ENCODE data around the gene CDH4. TPM values are rescaled to one million over a fixed set of nuclear protein-coding genes. Genes with fewer than 3 reads are reported as not detected.

Gene CDH4
- total RNA-seq, 1 donor from 2014 or later: 12.1 TPM

- no peak for FAIRE-seq
- no peak overlapping the region for H3K4me3 ChIP-seq (ENCODE audit: low read depth, low read length)
- DNase-seq (ENCODE audit: low read depth): no peak
- H3K36me3 ChIP-seq (ENCODE audit: control insufficient read depth, insufficient read depth, low read length): no peaks in the 10 kb centered on the region
- no peaks in the 10 kb centered on the region for H3K27me3 ChIP-seq (ENCODE audit: control insufficient read depth, insufficient read depth, low read length)
- TF ChIP-seq CTCF (IDR thresholded peaks at IDR 0.05; ENCODE audit: insufficient read depth, low read length, severe bottlenecking): no peak
Observed at GRCh38 chr20:61904456-61904855, 652.4 kb downstream of the CDH4 start.

GRCh38 chr20:61905781-61906523 is 653.9 kb downstream of the CDH4 start:
- no peak for TF ChIP-seq CTCF (IDR thresholded peaks at IDR 0.05; ENCODE audit: insufficient read depth, low read length, severe bottlenecking)
- FAIRE-seq (no peak), DNase-seq (ENCODE audit: low read depth) (no peak)
- Histone ChIP-seq H3K4me3 (ENCODE audit: low read depth, low read length) (no peak overlapping the region), H3K27me3 (ENCODE audit: control insufficient read depth, insufficient read depth, low read length) (no peaks in the 10 kb centered on the region), H3K36me3 (ENCODE audit: control insufficient read depth, insufficient read depth, low read length) (no peaks in the 10 kb centered on the region)

DNA sequence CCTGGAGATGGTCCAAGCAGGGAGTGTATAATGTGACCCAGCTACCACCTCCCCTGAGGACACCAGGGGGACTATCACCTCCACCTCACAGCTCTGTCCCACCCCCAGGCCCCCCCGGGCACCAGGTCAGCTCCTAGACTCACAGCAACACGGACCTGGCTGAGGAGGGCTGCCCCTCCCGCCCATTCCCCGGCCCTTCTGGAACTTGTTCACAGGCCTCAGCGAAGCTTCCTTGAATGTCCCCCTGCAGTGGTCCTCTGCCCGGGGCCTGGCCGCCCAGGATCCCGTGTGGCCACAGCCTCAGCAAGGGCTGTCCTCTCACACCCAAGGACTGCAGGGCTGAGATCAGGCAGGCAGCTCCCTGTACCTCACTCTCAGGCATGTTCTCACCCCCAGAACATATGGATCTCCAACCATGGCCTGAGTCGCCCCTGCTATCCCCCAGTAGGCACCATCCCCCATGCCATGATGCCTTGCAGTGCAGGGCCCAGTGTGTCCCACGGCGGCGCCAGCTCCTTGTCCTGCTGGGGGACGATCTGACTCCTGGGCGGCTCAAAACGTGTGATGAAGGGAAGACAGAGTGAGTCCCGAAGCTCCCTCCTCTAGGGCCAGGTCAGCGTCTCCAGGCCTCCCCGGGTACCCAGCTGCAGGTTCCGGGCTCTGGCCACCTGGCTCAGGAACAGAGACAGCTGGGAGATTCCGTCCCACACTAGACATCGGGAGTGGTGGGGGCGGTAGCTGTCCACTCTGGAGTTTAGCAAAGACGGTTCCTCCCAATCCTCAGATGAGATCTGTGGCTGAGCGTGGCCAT is 655.2 kb downstream of the CDH4 start:
- TF ChIP-seq CTCF (IDR thresholded peaks at IDR 0.05; ENCODE audit: insufficient read depth, low read length, severe bottlenecking): no peak
- DNase-seq (ENCODE audit: low read depth) (no peak), FAIRE-seq (no peak)
- H3K27me3 ChIP-seq (ENCODE audit: control insufficient read depth, insufficient read depth, low read length): no peaks in the 10 kb centered on the region
- no peak overlapping the region for H3K4me3 ChIP-seq (ENCODE audit: low read depth, low read length)
- H3K36me3 ChIP-seq (ENCODE audit: control insufficient read depth, insufficient read depth, low read length): no peaks in the 10 kb centered on the region

DNA sequence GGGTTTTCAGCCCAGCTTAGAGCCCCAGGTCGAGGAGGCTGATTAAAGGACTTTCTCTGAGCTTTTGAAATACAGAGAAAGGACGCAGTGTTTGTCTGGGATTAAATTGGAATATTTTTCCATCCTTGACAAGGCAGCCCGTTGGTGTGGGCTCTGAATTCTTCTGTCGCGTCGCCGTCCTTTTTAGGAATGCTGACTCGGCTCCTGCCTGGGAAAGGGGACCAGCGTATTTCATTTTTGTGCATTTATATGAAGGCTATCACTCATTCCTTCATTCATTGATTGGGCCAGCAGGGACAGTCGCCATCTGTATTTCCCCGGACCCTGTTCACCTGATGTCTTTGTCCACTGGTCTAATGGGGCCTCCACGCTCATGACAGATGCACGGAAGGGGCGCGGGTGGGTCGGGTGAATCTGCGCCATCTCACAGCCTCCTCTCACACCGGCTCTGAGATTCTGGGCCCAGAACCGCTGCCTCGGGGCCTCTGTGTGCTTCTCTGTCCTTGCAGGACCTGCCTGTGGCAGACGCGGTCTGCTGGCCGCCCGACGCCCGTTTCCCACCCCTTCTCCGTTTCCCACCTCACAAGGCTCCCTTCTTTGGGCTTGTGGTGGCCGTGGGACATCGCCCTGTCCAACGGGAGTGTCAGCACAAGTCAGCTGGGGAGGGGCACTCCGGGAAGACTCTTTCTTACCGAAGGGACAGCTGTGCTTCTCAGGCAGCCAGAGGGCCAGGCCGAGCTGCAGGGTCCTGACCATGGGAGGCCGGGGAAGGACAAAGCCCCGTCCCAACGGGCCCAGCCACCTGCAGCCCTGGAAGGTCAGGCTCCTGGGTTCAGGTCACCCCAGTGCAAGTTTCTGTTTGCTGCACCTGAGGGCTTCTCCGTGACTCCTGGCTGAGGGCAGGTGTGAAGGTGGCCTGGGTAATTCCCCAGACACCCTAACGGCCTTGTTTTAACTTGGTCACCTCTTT is 656.3 kb downstream of the CDH4 start:
- TF ChIP-seq CTCF (IDR thresholded peaks at IDR 0.05; ENCODE audit: insufficient read depth, low read length, severe bottlenecking): no peak
- DNase-seq (ENCODE audit: low read depth): no peak
- Histone ChIP-seq H3K36me3 (ENCODE audit: control insufficient read depth, insufficient read depth, low read length) (no peaks in the 10 kb centered on the region), H3K4me3 (ENCODE audit: low read depth, low read length) (no peak overlapping the region), H3K27me3 (ENCODE audit: control insufficient read depth, insufficient read depth, low read length) (no peaks in the 10 kb centered on the region)
- no peak for FAIRE-seq

DNA sequence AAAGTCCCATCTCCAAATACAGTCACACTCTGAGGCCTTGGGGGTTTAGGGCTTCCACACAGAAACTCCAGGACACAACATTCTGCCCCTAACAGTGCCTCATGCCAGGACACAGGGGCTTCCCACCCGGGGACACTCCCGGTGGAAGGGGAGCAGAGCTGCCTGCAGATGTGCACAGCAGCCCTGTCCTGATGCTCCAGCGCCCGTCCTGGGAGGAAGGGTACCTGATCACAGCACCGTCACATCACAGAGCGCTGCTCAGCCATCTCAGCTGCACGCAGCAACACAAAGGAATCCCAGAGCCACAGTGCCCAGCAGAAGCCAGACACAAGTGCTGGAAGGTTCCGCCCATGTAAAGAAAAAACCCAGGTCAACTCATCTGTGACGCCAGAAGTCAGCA is 657.0 kb downstream of the CDH4 start:
- DNase-seq (ENCODE audit: low read depth): no peak
- H3K36me3 ChIP-seq (ENCODE audit: control insufficient read depth, insufficient read depth, low read length): no peaks in the 10 kb centered on the region
- no peak for TF ChIP-seq CTCF (IDR thresholded peaks at IDR 0.05; ENCODE audit: insufficient read depth, low read length, severe bottlenecking)
- H3K4me3 ChIP-seq (ENCODE audit: low read depth, low read length): no peak overlapping the region
- FAIRE-seq: no peak
- H3K27me3 ChIP-seq (ENCODE audit: control insufficient read depth, insufficient read depth, low read length): no peaks in the 10 kb centered on the region
